Activated B cell treated with CpG ODN at 0.5 μM for 24 hours (primary cell): ENCODE measurements around the gene CD276. TPM values are rescaled to one million over a fixed set of nuclear protein-coding genes. Genes with fewer than 3 reads are reported as not detected.

ENCODE experiments used
- ATAC-seq: fragments of 200-7000 bp; cut with Tn5 transposase; one replicate; pipeline ENCODE4 v1.10.0; 2021; ENCODE audit warnings: low read depth, mild to moderate bottlenecking, moderate library complexity
- CTCF ChIA-PET: fragments of 350-600 bp; sonication (Branson Sonifier 250); formaldehyde crosslinking; loops from one replicate; lab custom pipeline; 2021; ENCODE audit warnings: antibody characterized with exemption; lab: Charles Lee
- POLR2A ChIA-PET: fragments of 350-600 bp; sonication (Branson Sonifier 250); formaldehyde crosslinking; loops from one replicate; lab custom pipeline; 2021; ENCODE audit warnings: antibody characterized with exemption; lab: Charles Lee
- DNase-seq: peaks from one replicate; pipeline ENCODE4 v3.0.0; 2022
- H3K27ac Mint-ChIP-seq: one replicate; pipeline ENCODE4 v1.8.0; 2020; ENCODE audit warnings: mixed read lengths
- H3K27me3 Mint-ChIP-seq: one replicate; pipeline ENCODE4 v1.8.0; 2021; ENCODE audit warnings: mixed read lengths
- H3K36me3 Mint-ChIP-seq: one replicate; pipeline ENCODE4 v1.8.0; 2021; ENCODE audit warnings: low read depth, mixed read lengths
- H3K4me1 Mint-ChIP-seq: one replicate; pipeline ENCODE4 v1.8.0; 2021; ENCODE audit warnings: mixed read lengths
- H3K4me3 Mint-ChIP-seq: one replicate; pipeline ENCODE4 v1.8.0; 2020; ENCODE audit warnings: mild to moderate bottlenecking, mixed read lengths
- H3K9me3 Mint-ChIP-seq: one replicate; pipeline ENCODE4 v1.8.0; 2020; ENCODE audit warnings: mixed read lengths
- CTCF ChIP-seq: fragments of 200-600 bp; IDR thresholded peaks from one replicate; pipeline ENCODE4 v1.8.0; 2022; ENCODE audit warnings: antibody characterized with exemption, mild to moderate bottlenecking
- intact Hi-C: fragments of 100-400 bp; cut with micrococcal nuclease; formaldehyde crosslinking; loops from one replicate; pipeline ENCODE4 v1.15.1; 2024
- total RNA-seq: library from RNA; stranded (reverse); gene quantifications from 2 replicates; pipeline ENCODE4 v1.2.3, GENCODE V29; 2022

CD276 gene
- total RNA-seq, 1 donor from 2014 or later: 0.38 TPM

- DNase-seq (no peak), ATAC-seq (no peak)
- no peaks in the 10 kb centered on the region for H3K36me3 Mint-ChIP-seq
- intact Hi-C loops: no loop called here
- no peak overlapping the region for H3K4me3 Mint-ChIP-seq
- POLR2A ChIA-PET: no interaction called here
- no peak for TF ChIP-seq CTCF
- peaks cover 30% of the 10 kb centered on the region for H3K27me3 Mint-ChIP-seq
- CTCF ChIA-PET: no interaction called here
- no peaks in the 10 kb centered on the region for H3K9me3 Mint-ChIP-seq
- no peak overlapping the region for H3K27ac Mint-ChIP-seq
- H3K4me1 Mint-ChIP-seq: peaks cover 11% of the 10 kb centered on the region
Observed at GRCh38 chr15:73679964-73680363, 4.2 kb upstream of the CD276 start.

- Mint-ChIP-seq H3K27ac (no peak overlapping the region), H3K36me3 (no peaks in the 10 kb centered on the region), H3K27me3 (peaks cover 36% of the 10 kb centered on the region), H3K9me3 (no peaks in the 10 kb centered on the region), H3K4me3 (no peak overlapping the region), H3K4me1 (peaks cover 12% of the 10 kb centered on the region)
- CTCF ChIA-PET: no interaction called here
- POLR2A ChIA-PET: no interaction called here
- intact Hi-C loops: no loop called here
- ATAC-seq: no peak
- no peak for DNase-seq
- TF ChIP-seq CTCF: no peak
Observed at GRCh38 chr15:73680549-73680948, 3.6 kb upstream of the CD276 start.

DNA sequence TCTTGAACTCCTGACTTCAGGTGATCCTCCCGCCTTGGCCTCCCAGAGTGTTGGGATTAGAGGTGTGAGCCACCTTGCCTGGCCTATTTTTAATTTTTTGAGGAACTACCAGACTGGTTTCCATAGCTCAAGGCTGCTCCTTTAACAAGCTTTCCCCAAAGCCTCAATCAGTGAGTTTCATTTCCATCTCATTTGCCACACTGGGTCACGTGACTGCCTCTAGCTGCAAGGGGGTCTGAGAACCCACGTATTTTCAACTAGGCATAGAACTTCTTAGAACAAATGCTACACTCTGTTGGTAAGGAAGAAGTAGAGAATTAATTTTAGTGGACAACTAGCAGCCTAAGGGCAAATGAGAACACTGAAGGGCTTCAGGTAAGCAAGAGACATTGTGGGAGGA is 3.1 kb upstream of the CD276 start:
- intact Hi-C loops: no loop called here
- H3K27ac Mint-ChIP-seq: no peak overlapping the region
- H3K36me3 Mint-ChIP-seq: no peaks in the 10 kb centered on the region
- no peak for TF ChIP-seq CTCF
- H3K4me3 Mint-ChIP-seq: no peak overlapping the region
- H3K4me1 Mint-ChIP-seq: peaks cover 12% of the 10 kb centered on the region
- CTCF ChIA-PET: no interaction called here
- DNase-seq (no peak), ATAC-seq (no peak)
- peaks cover 41% of the 10 kb centered on the region for H3K27me3 Mint-ChIP-seq
- POLR2A ChIA-PET: no interaction called here
- no peaks in the 10 kb centered on the region for H3K9me3 Mint-ChIP-seq

GRCh38 chr15:73681856-73682599 is 2.2 kb upstream of the CD276 start:
- no peak for TF ChIP-seq CTCF
- Mint-ChIP-seq H3K4me3 (no peak overlapping the region), H3K9me3 (no peaks in the 10 kb centered on the region), H3K4me1 (peaks cover 12% of the 10 kb centered on the region), H3K36me3 (no peaks in the 10 kb centered on the region), H3K27me3 (peaks cover 50% of the 10 kb centered on the region), H3K27ac (no peak overlapping the region)
- DNase-seq (no peak), ATAC-seq (no peak)
- intact Hi-C loops: no loop called here
- CTCF ChIA-PET: no interaction called here
- POLR2A ChIA-PET: no interaction called here

DNA sequence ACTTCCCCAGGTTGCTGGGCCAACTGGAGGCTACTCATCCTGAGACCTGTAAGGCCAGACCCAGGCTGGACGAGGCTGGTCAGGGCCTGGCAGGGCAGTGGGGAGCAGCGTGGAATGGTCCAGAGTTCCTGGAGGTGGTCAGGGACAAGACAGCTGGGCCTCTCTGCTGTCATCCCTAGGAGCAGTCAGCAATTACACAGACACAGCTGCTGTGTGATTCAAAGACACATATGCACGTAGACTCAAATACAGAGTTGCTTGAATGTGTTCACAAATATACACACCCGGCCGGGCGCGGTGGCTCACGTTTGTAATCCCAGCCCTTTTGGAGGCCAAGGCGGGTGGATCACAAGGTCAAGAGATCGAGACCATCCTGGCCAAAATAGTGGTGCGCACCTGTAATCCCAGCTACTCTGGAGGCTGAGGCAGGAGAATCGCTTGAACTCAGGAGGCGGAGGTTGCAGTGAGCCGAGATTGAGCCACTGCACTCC is 1.5 kb upstream of the CD276 start:
- peaks cover 53% of the 10 kb centered on the region for H3K27me3 Mint-ChIP-seq
- no peak for TF ChIP-seq CTCF
- no peak overlapping the region for H3K27ac Mint-ChIP-seq
- ATAC-seq: no peak
- H3K4me3 Mint-ChIP-seq: no peak overlapping the region
- ChIA-PET POLR2A (no interaction called here), CTCF (interaction anchor here (0.9 kb wide), 1 partner anchor 22 kb away, joined by 3 read pairs; no protein-coding TSS in a partner anchor)
- H3K36me3 Mint-ChIP-seq: no peaks in the 10 kb centered on the region
- intact Hi-C loops: no loop called here
- peaks cover 12% of the 10 kb centered on the region for H3K4me1 Mint-ChIP-seq
- no peak for DNase-seq
- no peaks in the 10 kb centered on the region for H3K9me3 Mint-ChIP-seq
